ENCODE data around the gene CNTNAP5.

- TF ChIP-seq, protein P1, sequence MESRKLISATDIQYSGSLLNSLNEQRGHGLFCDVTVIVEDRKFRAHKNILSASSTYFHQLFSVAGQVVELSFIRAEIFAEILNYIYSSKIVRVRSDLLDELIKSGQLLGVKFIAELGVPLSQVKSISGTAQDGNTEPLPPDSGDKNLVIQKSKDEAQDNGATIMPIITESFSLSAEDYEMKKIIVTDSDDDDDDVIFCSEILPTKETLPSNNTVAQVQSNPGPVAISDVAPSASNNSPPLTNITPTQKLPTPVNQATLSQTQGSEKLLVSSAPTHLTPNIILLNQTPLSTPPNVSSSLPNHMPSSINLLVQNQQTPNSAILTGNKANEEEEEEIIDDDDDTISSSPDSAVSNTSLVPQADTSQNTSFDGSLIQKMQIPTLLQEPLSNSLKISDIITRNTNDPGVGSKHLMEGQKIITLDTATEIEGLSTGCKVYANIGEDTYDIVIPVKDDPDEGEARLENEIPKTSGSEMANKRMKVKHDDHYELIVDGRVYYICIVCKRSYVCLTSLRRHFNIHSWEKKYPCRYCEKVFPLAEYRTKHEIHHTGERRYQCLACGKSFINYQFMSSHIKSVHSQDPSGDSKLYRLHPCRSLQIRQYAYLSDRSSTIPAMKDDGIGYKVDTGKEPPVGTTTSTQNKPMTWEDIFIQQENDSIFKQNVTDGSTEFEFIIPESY (IDR thresholded peaks at IDR 0.05) = no peak
- TF ChIP-seq, protein P2, sequence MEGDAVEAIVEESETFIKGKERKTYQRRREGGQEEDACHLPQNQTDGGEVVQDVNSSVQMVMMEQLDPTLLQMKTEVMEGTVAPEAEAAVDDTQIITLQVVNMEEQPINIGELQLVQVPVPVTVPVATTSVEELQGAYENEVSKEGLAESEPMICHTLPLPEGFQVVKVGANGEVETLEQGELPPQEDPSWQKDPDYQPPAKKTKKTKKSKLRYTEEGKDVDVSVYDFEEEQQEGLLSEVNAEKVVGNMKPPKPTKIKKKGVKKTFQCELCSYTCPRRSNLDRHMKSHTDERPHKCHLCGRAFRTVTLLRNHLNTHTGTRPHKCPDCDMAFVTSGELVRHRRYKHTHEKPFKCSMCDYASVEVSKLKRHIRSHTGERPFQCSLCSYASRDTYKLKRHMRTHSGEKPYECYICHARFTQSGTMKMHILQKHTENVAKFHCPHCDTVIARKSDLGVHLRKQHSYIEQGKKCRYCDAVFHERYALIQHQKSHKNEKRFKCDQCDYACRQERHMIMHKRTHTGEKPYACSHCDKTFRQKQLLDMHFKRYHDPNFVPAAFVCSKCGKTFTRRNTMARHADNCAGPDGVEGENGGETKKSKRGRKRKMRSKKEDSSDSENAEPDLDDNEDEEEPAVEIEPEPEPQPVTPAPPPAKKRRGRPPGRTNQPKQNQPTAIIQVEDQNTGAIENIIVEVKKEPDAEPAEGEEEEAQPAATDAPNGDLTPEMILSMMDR (IDR thresholded peaks at IDR 0.05; ENCODE audit: low read depth, low read length, missing input control) = peak; percentile 54
- TF ChIP-seq FOXA2 (IDR thresholded peaks at IDR 0.05) = no peak
These were observed 2.1 kb downstream of the CNTNAP5 start for GRCh38 chr2:124027182-124027581.
